Mesodermal cell (in vitro differentiated cells): Measurements from ENCODE around the gene KLK8.

Experiments
- H3K27ac ChIP-seq: 2 replicates; pipeline ENCODE4 v1.7.0; 2013; ENCODE audit warnings: mild to moderate bottlenecking, low read depth, low read length, moderate library complexity; ENCODE audit not compliant: severe bottlenecking
- H3K36me3 ChIP-seq: 2 replicates; pipeline ENCODE4 v1.7.1; 2013; ENCODE audit warnings: mild to moderate bottlenecking, low read length, moderate library complexity; ENCODE audit not compliant: control insufficient read depth, insufficient read depth
- H3K4me1 ChIP-seq: one replicate; pipeline ENCODE4 v1.7.1; 2013; ENCODE audit warnings: mild to moderate bottlenecking, low read length; ENCODE audit not compliant: insufficient read depth, control insufficient read depth, poor library complexity, severe bottlenecking
- H3K4me3 ChIP-seq: 2 replicates; pipeline ENCODE4 v1.7.0; 2013; ENCODE audit warnings: low read length, control low read depth, mild to moderate bottlenecking; ENCODE audit not compliant: insufficient read depth, poor library complexity, severe bottlenecking; ENCODE audit errors: extremely low read depth
- H3K9me3 ChIP-seq: 2 replicates; pipeline ENCODE4 v1.7.1; 2013; ENCODE audit warnings: mild to moderate bottlenecking, low read length, moderate library complexity; ENCODE audit not compliant: control insufficient read depth
- WGBS, 2 experiments: methylation state at CpG; one replicate each; pipeline ENCODE4 v1.1.5; 2013; ENCODE audit warnings: missing lambda C conversion rate in 2 of 2; ENCODE audit not compliant: insufficient coverage in 2 of 2; 5-methylcytosine and 5-hydroxymethylcytosine counted together

KLK8 gene

DNA sequence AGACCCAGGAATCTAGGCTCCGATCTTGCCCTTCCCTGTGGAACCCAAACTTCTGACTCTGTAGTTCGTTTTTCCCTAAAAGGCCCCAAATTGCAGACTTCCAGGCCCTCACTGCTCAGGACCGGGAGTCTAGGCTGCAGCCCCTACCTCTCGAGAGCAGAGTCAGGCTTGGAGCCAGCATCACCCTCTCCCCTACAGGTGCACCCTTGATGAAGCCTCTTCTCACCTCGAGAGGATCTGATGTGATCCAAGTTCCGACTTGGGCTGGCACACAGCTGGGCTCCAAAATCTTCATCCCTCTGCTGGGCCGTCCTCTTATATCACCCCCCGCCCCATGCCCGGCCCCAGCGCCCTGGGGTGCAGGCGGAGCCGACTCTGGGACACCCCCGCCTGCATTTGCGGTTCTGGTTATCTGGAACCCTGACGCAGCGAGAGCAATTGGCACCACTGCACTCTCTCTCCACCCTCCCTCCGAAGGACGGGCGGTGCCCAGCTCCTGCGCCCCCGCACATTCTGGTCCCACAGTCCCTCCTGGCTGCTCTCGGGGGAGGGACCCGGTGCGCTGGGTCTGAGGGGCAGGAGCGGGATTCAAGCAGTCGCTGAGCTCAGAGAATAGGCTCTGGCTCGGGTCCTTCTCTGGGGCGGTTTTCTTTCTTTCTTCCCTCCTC, 17.6 kb downstream of the KLK8 start, which contains the start of gene KLK7:
Gene KLK7 (minus strand): TSS at position 293 of the 668 bp plus-strand sequence. CDS start 1,518 bp downstream, outside the sequence.
- peaks cover 8% of the 10 kb centered on the region for H3K4me1 ChIP-seq
- H3K36me3 ChIP-seq = no peaks in the 10 kb centered on the region
- H3K9me3 ChIP-seq = no peaks in the 10 kb centered on the region
- no peak within 1 kb of the TSS for H3K27ac ChIP-seq
- no peak within 1 kb of the TSS for H3K4me3 ChIP-seq
- 77 to 79% methylated on average over 22 of the region's 28 CpGs for WGBS, 2 experiments

DNA sequence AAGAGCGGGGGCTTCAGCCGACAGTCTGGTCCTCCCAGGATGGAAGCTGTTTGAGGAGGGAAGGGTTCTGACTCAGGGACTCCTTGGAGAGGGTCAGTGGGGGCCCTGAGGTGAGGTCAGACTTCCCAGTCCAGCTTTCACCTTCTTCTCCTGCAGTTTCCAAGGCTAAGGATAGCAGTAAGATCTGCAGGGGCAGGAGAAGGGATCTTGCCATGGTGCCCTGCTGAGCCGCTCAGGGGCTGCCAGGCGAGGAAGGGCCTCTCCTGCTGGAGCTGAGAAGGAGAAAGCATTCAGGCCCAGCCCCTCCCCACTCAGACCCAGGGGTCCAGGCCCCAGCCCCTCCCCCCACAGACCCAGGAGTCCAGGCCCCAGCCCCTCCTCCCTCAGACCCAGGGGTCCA, 19.2 kb downstream of the KLK8 start:
- H3K4me3 ChIP-seq = no peak overlapping the region
- no peak overlapping the region for H3K27ac ChIP-seq
- no peaks in the 10 kb centered on the region for H3K9me3 ChIP-seq
- 65 to 86% methylated on average over 2 to 4 of the region's 4 CpGs for WGBS, 2 experiments
- peaks cover 8% of the 10 kb centered on the region for H3K4me1 ChIP-seq
- H3K36me3 ChIP-seq = no peaks in the 10 kb centered on the region

DNA sequence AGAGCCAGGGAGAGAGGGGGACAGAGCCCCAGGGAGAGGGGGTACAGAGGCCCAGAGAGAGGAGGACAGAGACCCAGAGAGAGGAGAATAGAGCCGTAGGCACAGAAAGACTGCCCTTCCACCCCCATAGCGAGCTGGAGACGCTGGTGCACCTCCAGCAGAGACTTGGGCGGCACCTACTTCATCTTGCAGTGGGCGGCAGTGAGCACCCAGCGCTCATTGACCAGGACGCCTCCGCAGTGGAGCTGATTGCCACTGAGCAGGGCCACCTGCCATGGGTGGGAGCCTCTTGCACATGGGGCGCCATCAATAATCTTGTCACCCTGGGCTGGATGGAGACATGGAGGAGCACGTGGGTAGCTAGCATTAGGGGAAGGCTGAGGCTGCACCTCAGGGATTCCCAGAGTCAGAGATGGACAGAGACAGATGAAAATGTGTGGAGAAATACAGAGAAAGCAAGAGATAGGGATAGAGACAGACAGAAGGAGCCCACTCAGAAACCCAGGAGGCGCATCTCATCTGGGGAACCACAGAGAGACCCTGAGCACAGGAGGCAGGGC, 19.7 kb downstream of the KLK8 start:
- Histone ChIP-seq H3K4me3 (no peak overlapping the region), H3K27ac (no peak overlapping the region), H3K9me3 (no peaks in the 10 kb centered on the region), H3K4me1 (peaks cover 8% of the 10 kb centered on the region), H3K36me3 (no peaks in the 10 kb centered on the region)
- 72% methylated on average over 8 to 10 of the region's 11 CpGs for WGBS, 2 experiments

- 84 to 91% methylated on average over 12 of the region's 13 CpGs for WGBS, 2 experiments
- Histone ChIP-seq H3K4me3 (no peak overlapping the region), H3K9me3 (no peaks in the 10 kb centered on the region), H3K27ac (no peak overlapping the region), H3K36me3 (no peaks in the 10 kb centered on the region), H3K4me1 (peaks cover 8% of the 10 kb centered on the region)
Measured at GRCh38 chr19:50980208-50980607, 21.2 kb downstream of the KLK8 start.

DNA sequence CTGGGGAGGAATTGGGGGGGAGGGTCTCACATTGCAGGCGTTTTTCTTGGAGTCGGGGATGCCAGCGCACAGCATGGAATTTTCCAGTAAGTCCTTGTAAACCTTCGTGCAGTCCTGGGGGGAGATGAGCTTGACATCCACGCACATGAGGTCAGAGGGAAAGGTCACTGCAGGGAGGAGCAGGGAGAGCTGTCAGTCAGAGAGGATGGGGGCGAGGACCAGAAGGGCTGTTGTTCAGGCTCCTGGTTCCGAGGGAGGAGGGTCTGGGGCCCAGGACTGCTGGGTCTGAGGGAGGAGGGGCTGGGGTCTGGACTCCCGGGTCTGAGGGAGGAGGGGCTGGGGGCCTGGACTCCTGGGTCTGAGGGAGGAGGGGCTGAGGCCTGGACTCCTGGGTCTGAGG, 21.6 kb downstream of the KLK8 start:
- no peak overlapping the region for H3K27ac ChIP-seq
- H3K4me1 ChIP-seq = peaks cover 8% of the 10 kb centered on the region
- H3K4me3 ChIP-seq = no peak overlapping the region
- 42 to 61% methylated on average over 5 to 8 of the region's 8 CpGs for WGBS, 2 experiments
- no peaks in the 10 kb centered on the region for H3K9me3 ChIP-seq
- H3K36me3 ChIP-seq = no peaks in the 10 kb centered on the region

DNA sequence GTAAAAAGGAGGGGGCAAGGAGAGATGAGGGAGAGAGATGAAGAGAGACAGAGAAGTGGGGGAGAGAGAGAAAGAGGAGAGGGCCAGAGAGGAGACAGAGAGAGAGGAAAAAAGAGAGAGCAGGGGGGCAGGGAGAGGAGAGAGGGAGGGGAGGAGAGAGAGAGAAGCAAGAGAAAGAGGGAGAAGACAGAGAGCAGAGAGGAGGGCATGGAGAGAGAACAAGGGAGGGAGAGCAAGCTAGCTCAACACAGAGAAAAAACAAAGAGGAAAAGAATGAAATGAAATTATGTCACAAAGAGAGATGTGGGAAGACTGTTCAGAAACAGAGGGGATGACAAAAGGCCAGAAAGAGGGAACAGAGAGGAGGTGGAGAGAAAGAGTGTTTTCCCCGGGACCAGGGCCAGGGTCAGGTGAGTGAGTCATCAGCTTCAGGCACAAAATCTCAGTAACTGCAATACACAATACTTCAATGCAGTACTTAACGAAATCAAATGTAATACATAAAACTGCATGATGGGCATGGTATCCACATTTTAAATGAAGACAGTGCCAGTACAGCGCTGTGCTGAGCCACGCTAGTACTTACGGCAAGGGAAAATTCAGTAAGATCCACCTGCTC, 22.5 kb downstream of the KLK8 start:
- H3K4me1 ChIP-seq = peaks cover 8% of the 10 kb centered on the region
- H3K9me3 ChIP-seq = no peaks in the 10 kb centered on the region
- H3K27ac ChIP-seq = no peak overlapping the region
- no peaks in the 10 kb centered on the region for H3K36me3 ChIP-seq
- 92 to 96% methylated on average over 4 of the region's 5 CpGs for WGBS, 2 experiments
- H3K4me3 ChIP-seq = no peak overlapping the region

GRCh38 chr19:50977626-50978025, 23.8 kb downstream of the KLK8 start:
- H3K4me1 ChIP-seq = peaks cover 8% of the 10 kb centered on the region
- no peaks in the 10 kb centered on the region for H3K9me3 ChIP-seq
- no peak overlapping the region for H3K27ac ChIP-seq
- WGBS, 2 experiments = 80 to 96% methylated on average over 2 to 4 of the region's 4 CpGs
- no peaks in the 10 kb centered on the region for H3K36me3 ChIP-seq
- H3K4me3 ChIP-seq = no peak overlapping the region

- H3K36me3 ChIP-seq = no peaks in the 10 kb centered on the region
- H3K9me3 ChIP-seq = no peaks in the 10 kb centered on the region
- 42 to 52% methylated on average over 7 to 8 of the region's 8 CpGs for WGBS, 2 experiments
Measured at GRCh38 chr19:50975766-50976165, 25.6 kb downstream of the KLK8 start.

DNA sequence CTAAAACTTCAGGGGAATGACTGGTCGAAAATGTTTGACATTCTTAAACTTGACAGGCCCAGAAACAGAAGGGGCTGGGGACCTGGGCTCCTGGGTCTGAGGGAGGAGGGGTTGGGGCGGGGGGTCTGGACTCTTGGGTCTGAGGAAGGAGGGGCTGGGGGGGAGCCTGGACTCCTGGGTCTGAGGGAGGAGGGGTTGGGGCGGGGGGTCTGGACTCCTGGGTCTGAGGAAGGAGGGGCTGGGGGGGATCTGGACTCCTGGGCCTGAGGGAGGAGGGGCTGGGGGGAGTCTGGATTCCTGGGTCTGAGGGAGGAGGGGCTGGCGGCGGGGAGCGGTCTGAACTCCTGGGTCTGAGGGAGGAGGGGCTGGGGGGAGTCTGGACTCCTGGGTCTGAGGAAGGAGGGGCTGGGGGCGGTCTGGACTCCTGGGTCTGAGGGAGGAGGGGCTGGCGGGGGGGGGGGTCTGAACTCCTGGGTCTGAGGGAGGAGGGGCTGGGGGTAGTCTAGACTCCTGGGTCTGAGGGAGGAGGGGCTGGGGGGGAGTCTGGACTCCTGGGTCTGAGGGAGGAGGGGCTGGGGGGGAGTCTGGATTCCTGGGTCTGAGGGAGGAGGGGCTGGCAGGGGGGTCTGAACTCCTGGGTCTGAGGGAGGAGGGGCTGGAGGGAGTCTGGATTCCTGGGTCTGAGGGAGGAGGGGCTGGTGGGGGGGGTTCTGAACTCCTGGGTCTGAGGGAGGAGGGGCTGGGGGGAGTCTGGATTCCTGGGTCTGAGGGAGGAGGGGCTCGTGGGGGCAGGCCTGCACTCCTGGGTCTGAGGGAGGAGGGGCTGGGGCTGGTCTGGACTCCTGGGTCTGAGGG, 26.5 kb downstream of the KLK8 start:
- 55 to 60% methylated on average over 2 of the region's 9 CpGs for WGBS, 2 experiments
- H3K4me1 ChIP-seq = peaks cover 4% of the 10 kb centered on the region
- H3K36me3 ChIP-seq = no peaks in the 10 kb centered on the region
- no peaks in the 10 kb centered on the region for H3K9me3 ChIP-seq
- H3K27ac ChIP-seq = peak overlapping the region; percentile 37
- no peak overlapping the region for H3K4me3 ChIP-seq

More at GRCh38 chr19:50975766-50976165, 25.6 kb downstream of the KLK8 start:
- Histone ChIP-seq H3K27ac (no peak overlapping the region), H3K4me1 (peaks cover 4% of the 10 kb centered on the region), H3K4me3 (no peak overlapping the region)

GRCh38 chr19:50972795-50973376, 28.5 kb downstream of the KLK8 start:
- no peak overlapping the region for H3K27ac ChIP-seq
- no peaks in the 10 kb centered on the region for H3K36me3 ChIP-seq
- no peaks in the 10 kb centered on the region for H3K9me3 ChIP-seq
- H3K4me1 ChIP-seq = peaks cover 6% of the 10 kb centered on the region
- WGBS, 2 experiments = 75 to 82% methylated on average over 6 to 9 of the region's 9 CpGs
- no peak overlapping the region for H3K4me3 ChIP-seq
